ENCODE measurements around the gene CDK12. TPM values are rescaled to one million over a fixed set of nuclear protein-coding genes. Genes with fewer than 3 reads are reported as not detected.
"Not testable (repeated sequence)": the region's sequence is repeated elsewhere in the genome, so short reads cannot be mapped to it uniquely, and the experiment has no call there.

CDK12 gene
- polyA plus RNA-seq, 2 donors: 9.4 to 12.9 TPM

- peak overlapping the region; percentile 98 to 100 for H3K27ac ChIP-seq (ENCODE audit: low read depth in 2 of 2, low read length in 1 of 2)
- 0 to 1% methylated on average over 34 of the region's 34 CpGs for whole genome bisulfite sequencing, 2 donors
These were observed 762 bp downstream of the CDK12 start for GRCh38 chr17:39461926-39462569.

GRCh38 chr17:39462631-39463375, 1.5 kb downstream of the CDK12 start:
- no peaks in the 10 kb centered on the region for H3K9me3 ChIP-seq (ENCODE audit: control insufficient read depth in 2 of 2, insufficient read depth in 1 of 2, low read depth in 1 of 2, low read length in 1 of 2)
- H3K4me1 ChIP-seq (ENCODE audit: control insufficient read depth in 2 of 2, insufficient read depth in 2 of 2, low read length in 1 of 2): no peaks in the 10 kb centered on the region
- peak overlapping the region in 1 of 2 donors; percentile 100 for H3K27ac ChIP-seq (ENCODE audit: low read depth in 2 of 2, low read length in 1 of 2)
- 1% methylated on average over 28 of the region's 28 CpGs for WGBS, 2 donors
- peak overlapping the region; percentile 75 to 76 for H3K4me3 ChIP-seq (ENCODE audit: low read depth in 1 of 2, low read length in 2 of 2)
- H3K36me3 ChIP-seq (ENCODE audit: control insufficient read depth in 2 of 2, insufficient read depth in 2 of 2, low read length in 1 of 2): no peaks in the 10 kb centered on the region
- no peaks in the 10 kb centered on the region for H3K27me3 ChIP-seq (ENCODE audit: control insufficient read depth in 1 of 2, insufficient read depth in 2 of 2, low read length in 2 of 2)

More at GRCh38 chr17:39461926-39462569, 762 bp downstream of the CDK12 start:
- Histone ChIP-seq H3K9me3 (ENCODE audit: control insufficient read depth in 2 of 2, insufficient read depth in 1 of 2, low read depth in 1 of 2, low read length in 1 of 2) (no peaks in the 10 kb centered on the region), H3K4me1 (ENCODE audit: control insufficient read depth in 2 of 2, insufficient read depth in 2 of 2, low read length in 1 of 2) (no peaks in the 10 kb centered on the region), H3K4me3 (ENCODE audit: low read depth in 1 of 2, low read length in 2 of 2) (peak overlapping the region; percentile 75 to 76), H3K27me3 (ENCODE audit: control insufficient read depth in 1 of 2, insufficient read depth in 2 of 2, low read length in 2 of 2) (no peaks in the 10 kb centered on the region), H3K36me3 (ENCODE audit: control insufficient read depth in 2 of 2, insufficient read depth in 2 of 2, low read length in 1 of 2) (no peaks in the 10 kb centered on the region)

DNA sequence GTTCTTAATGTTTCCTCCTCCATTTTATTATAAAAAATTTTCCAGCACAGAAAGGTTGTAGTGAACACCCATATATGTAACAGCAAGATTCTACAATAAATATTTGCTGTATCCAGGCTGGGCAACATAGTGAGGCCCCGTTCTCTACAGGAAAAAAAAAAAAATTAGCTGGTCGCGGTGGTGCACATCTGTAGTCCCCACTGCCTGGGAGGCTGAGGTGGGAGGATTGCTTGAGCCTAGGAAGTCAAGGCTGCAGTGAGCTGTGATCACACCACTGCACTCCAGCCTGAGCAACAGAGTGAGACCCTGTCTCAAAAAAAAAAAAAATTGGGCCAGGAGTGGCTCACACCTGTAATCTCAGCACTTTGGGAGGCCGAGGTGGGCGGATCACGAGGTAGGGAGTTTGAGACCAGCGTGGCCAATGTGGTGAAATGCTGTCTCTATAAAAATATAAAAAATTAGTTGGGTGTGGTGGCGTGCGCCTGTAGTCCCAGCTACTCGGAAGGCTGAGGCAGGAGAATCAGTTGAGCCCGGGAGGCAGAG, 3.4 kb downstream of the CDK12 start:
- not testable (repeated sequence) for H3K27me3 ChIP-seq (ENCODE audit: control insufficient read depth in 1 of 2, insufficient read depth in 2 of 2, low read length in 2 of 2); H3K4me1 ChIP-seq (ENCODE audit: control insufficient read depth in 2 of 2, insufficient read depth in 2 of 2, low read length in 1 of 2); H3K36me3 ChIP-seq (ENCODE audit: control insufficient read depth in 2 of 2, insufficient read depth in 2 of 2, low read length in 1 of 2); H3K9me3 ChIP-seq (ENCODE audit: control insufficient read depth in 2 of 2, insufficient read depth in 1 of 2, low read depth in 1 of 2, low read length in 1 of 2); H3K27ac ChIP-seq (ENCODE audit: low read depth in 2 of 2, low read length in 1 of 2)
- H3K4me3 ChIP-seq (ENCODE audit: low read depth in 1 of 2, low read length in 2 of 2): peak overlapping the region in 1 of 2 donors; percentile 76
- WGBS, 2 donors: 70 to 79% methylated on average over 11 of the region's 11 CpGs

DNA sequence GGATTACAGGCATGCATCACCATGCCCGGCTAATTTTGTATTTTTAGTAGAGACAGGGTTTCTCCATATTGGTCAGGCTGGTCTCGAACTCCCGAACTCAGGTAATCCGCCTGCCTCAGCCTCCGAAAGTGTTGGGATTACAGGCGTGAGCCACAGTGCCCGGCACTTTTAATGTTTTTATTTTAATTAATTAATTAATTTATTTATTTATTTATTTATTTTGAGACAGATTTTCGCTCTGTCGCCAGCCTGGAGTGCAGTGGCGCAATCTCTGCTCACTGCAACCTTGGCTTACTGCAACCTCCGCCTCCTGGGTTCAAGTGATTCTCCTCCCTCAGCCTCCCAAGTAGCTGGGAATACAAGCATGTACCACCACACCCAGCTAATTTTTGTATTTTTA, 7.3 kb downstream of the CDK12 start:
- not testable (repeated sequence) for H3K27ac ChIP-seq (ENCODE audit: low read depth in 2 of 2, low read length in 1 of 2); H3K9me3 ChIP-seq (ENCODE audit: control insufficient read depth in 2 of 2, insufficient read depth in 1 of 2, low read depth in 1 of 2, low read length in 1 of 2); H3K4me3 ChIP-seq (ENCODE audit: low read depth in 1 of 2, low read length in 2 of 2); H3K4me1 ChIP-seq (ENCODE audit: control insufficient read depth in 2 of 2, insufficient read depth in 2 of 2, low read length in 1 of 2); H3K27me3 ChIP-seq (ENCODE audit: control insufficient read depth in 1 of 2, insufficient read depth in 2 of 2, low read length in 2 of 2); H3K36me3 ChIP-seq (ENCODE audit: control insufficient read depth in 2 of 2, insufficient read depth in 2 of 2, low read length in 1 of 2)
- WGBS, 2 donors: 97% methylated on average over 11 of the region's 11 CpGs

DNA sequence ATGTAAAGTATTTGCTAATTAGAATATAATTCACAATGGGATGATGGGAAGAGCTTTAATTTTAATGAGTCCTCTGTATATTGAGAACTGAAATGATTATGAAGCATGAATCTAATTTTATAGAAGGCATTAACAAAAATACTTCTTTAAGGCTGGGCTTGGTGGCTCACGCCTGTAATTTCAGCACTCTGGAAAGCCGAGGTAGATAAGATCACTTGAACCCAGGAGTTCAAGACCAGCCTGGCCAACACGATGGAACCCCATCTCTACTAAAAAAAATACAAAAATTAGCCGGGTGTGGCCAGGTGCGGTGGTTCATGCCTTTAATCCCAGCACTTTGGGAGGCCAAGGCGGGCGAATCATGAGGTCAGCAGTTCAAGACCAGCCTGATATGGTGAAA, 12.0 kb downstream of the CDK12 start:
- no peaks in the 10 kb centered on the region for H3K27me3 ChIP-seq (ENCODE audit: control insufficient read depth in 1 of 2, insufficient read depth in 2 of 2, low read length in 2 of 2)
- H3K4me1 ChIP-seq (ENCODE audit: control insufficient read depth in 2 of 2, insufficient read depth in 2 of 2, low read length in 1 of 2): no peaks in the 10 kb centered on the region
- H3K9me3 ChIP-seq (ENCODE audit: control insufficient read depth in 2 of 2, insufficient read depth in 1 of 2, low read depth in 1 of 2, low read length in 1 of 2): no peaks in the 10 kb centered on the region
- peaks cover 7 to 10% of the 10 kb centered on the region in 2 donors for H3K36me3 ChIP-seq (ENCODE audit: control insufficient read depth in 2 of 2, insufficient read depth in 2 of 2, low read length in 1 of 2)
- 90 to 94% methylated on average over 7 of the region's 7 CpGs for WGBS, 2 donors
- H3K27ac ChIP-seq (ENCODE audit: low read depth in 2 of 2, low read length in 1 of 2): no peak overlapping the region
- no peak overlapping the region for H3K4me3 ChIP-seq (ENCODE audit: low read depth in 1 of 2, low read length in 2 of 2)

DNA sequence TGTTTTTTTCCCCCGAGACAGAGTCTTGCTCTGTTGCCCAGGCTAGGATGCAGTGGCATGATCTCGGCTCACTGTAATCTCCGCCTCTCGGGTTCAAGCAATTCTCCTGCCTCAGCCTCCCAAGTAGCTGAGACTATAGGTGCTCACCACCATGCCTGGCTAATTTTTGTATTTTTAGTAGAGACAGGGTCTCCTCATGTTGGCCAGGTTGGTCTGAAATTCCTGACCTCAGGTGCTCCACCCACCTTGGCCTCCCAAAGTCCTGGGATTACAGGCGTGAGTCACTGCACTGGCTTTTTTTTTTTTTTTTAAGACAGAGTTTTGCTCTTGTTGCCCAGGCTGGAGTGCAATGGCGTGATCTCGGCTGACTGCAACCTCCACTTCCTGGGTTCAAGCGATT, 18.3 kb downstream of the CDK12 start:
- not testable (repeated sequence) for H3K27ac ChIP-seq (ENCODE audit: low read depth in 2 of 2, low read length in 1 of 2); H3K4me3 ChIP-seq (ENCODE audit: low read depth in 1 of 2, low read length in 2 of 2); H3K27me3 ChIP-seq (ENCODE audit: control insufficient read depth in 1 of 2, insufficient read depth in 2 of 2, low read length in 2 of 2); H3K9me3 ChIP-seq (ENCODE audit: control insufficient read depth in 2 of 2, insufficient read depth in 1 of 2, low read depth in 1 of 2, low read length in 1 of 2); H3K4me1 ChIP-seq (ENCODE audit: control insufficient read depth in 2 of 2, insufficient read depth in 2 of 2, low read length in 1 of 2); H3K36me3 ChIP-seq (ENCODE audit: control insufficient read depth in 2 of 2, insufficient read depth in 2 of 2, low read length in 1 of 2)
- whole genome bisulfite sequencing, 2 donors: 81 to 85% methylated on average over 8 of the region's 8 CpGs

DNA sequence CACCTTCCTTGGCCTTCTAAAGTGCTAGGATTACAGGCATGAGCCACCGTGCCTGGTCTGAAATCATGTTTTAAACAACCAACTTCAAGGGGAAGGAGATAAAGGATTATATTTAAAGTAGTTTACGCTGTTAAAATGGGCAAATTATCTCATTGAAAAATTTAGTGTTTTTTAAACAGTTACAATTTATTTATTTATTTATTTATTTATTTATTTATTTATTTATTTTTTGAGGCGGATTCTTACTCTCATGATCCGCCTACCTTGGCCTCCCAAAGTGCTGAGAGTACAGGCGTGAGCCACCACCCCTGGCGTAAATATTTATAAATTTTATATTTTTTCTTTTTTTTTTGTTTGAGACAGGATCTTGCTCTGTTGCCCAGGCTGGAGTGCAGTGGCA, 22.2 kb downstream of the CDK12 start:
- Histone ChIP-seq H3K4me1 (ENCODE audit: control insufficient read depth in 2 of 2, insufficient read depth in 2 of 2, low read length in 1 of 2) (no peaks in the 10 kb centered on the region), H3K36me3 (ENCODE audit: control insufficient read depth in 2 of 2, insufficient read depth in 2 of 2, low read length in 1 of 2) (no peaks in the 10 kb centered on the region), H3K9me3 (ENCODE audit: control insufficient read depth in 2 of 2, insufficient read depth in 1 of 2, low read depth in 1 of 2, low read length in 1 of 2) (no peaks in the 10 kb centered on the region), H3K27ac (ENCODE audit: low read depth in 2 of 2, low read length in 1 of 2) (no peak overlapping the region), H3K4me3 (ENCODE audit: low read depth in 1 of 2, low read length in 2 of 2) (no peak overlapping the region), H3K27me3 (ENCODE audit: control insufficient read depth in 1 of 2, insufficient read depth in 2 of 2, low read length in 2 of 2) (no peaks in the 10 kb centered on the region)
- WGBS, 2 donors: 97 to 98% methylated on average over 6 of the region's 6 CpGs

DNA sequence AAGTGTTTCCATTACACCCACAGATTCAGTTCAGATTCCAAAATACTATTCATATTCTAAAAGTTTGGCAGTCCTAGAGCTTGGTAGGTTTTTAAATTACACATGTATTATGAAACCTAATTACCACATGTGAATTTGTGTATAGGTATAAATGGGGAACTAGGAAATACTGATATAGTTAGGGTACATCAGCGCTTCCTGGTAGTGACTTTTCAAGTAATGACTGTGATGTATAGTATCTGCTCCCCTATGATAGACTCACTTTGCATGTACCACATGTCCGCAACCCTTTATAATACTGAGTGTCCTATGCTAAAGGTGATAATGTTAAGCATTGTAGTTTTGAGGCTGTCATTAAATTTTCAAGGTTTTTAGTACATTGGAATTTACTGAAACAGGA, 22.9 kb downstream of the CDK12 start:
- no peak overlapping the region for H3K27ac ChIP-seq (ENCODE audit: low read depth in 2 of 2, low read length in 1 of 2)

GRCh38 chr17:39485555-39485954, 24.3 kb downstream of the CDK12 start:
- 89 to 90% methylated on average over 5 of the region's 5 CpGs for WGBS, 2 donors
- H3K27ac ChIP-seq (ENCODE audit: low read depth in 2 of 2, low read length in 1 of 2): no peak overlapping the region
- H3K9me3 ChIP-seq (ENCODE audit: control insufficient read depth in 2 of 2, insufficient read depth in 1 of 2, low read depth in 1 of 2, low read length in 1 of 2): no peaks in the 10 kb centered on the region
- no peak overlapping the region for H3K4me3 ChIP-seq (ENCODE audit: low read depth in 1 of 2, low read length in 2 of 2)
- no peaks in the 10 kb centered on the region for H3K27me3 ChIP-seq (ENCODE audit: control insufficient read depth in 1 of 2, insufficient read depth in 2 of 2, low read length in 2 of 2)
- H3K36me3 ChIP-seq (ENCODE audit: control insufficient read depth in 2 of 2, insufficient read depth in 2 of 2, low read length in 1 of 2): no peaks in the 10 kb centered on the region
- H3K4me1 ChIP-seq (ENCODE audit: control insufficient read depth in 2 of 2, insufficient read depth in 2 of 2, low read length in 1 of 2): no peaks in the 10 kb centered on the region

More for the DNA sequence above, 22.9 kb downstream of the CDK12 start:
- Histone ChIP-seq H3K36me3 (ENCODE audit: control insufficient read depth in 2 of 2, insufficient read depth in 2 of 2, low read length in 1 of 2) (no peaks in the 10 kb centered on the region), H3K27me3 (ENCODE audit: control insufficient read depth in 1 of 2, insufficient read depth in 2 of 2, low read length in 2 of 2) (no peaks in the 10 kb centered on the region), H3K9me3 (ENCODE audit: control insufficient read depth in 2 of 2, insufficient read depth in 1 of 2, low read depth in 1 of 2, low read length in 1 of 2) (no peaks in the 10 kb centered on the region), H3K4me1 (ENCODE audit: control insufficient read depth in 2 of 2, insufficient read depth in 2 of 2, low read length in 1 of 2) (no peaks in the 10 kb centered on the region), H3K4me3 (ENCODE audit: low read depth in 1 of 2, low read length in 2 of 2) (no peak overlapping the region)
- 95 to 96% methylated on average over 2 of the region's 2 CpGs for WGBS, 2 donors

All from esophagus (tissue), 2 donors.